ENCODE measurements around the gene TNP2. TPM values are rescaled to one million over a fixed set of nuclear protein-coding genes. Genes with fewer than 3 reads are reported as not detected.
A peak's percentile ranks its signal among the peaks of the same experiment; 100 is the strongest.
"Not testable (repeated sequence)": the region's sequence is repeated elsewhere in the genome, so short reads cannot be mapped to it uniquely, and the experiment has no call there.

Gene TNP2
- total RNA-seq, 1 donor from 2014 or later: not detected

DNA sequence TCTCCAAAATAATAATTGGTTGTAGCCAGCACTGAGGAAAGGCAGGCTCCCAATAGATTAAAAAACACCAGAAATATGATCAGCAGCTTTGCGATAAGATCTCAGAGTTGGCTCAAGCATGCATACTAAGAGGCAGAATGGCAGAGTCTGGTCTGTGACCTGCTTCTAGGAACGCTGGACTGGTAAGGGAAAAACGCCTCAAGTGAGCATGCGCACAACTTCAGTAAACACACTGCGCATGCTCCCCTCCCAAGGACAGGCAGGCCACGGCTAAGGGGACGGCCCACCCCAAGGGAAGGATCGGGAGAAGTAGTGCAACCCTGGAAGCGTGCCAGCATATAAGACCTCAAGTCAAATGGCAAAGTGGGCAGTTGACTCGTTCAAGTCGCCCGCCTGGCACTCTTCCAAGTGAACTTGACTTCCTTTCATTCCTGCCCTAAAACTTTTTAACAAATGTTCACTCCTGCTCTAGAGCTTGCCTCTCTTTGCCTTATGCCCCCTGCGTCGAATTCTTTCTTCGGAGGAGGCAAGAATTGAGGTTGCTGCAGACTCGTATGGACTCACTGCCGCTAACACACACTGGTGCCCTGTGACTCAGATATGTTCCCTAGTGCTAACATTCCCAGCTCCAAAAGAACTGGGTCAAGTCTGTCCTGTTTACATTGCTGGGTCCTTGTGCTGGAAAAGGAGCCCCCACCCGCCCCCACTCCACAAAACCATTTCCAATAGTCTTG lies 34.4 kb upstream of the TNP2 start:
- no peak for DNase-seq (ENCODE audit: low spot score)
- H3K27me3 Mint-ChIP-seq (ENCODE audit: low read depth): no peaks in the 10 kb centered on the region
- H3K36me3 Mint-ChIP-seq (ENCODE audit: low read depth): peaks cover 2% of the 10 kb centered on the region
- TF ChIP-seq, protein P1, sequence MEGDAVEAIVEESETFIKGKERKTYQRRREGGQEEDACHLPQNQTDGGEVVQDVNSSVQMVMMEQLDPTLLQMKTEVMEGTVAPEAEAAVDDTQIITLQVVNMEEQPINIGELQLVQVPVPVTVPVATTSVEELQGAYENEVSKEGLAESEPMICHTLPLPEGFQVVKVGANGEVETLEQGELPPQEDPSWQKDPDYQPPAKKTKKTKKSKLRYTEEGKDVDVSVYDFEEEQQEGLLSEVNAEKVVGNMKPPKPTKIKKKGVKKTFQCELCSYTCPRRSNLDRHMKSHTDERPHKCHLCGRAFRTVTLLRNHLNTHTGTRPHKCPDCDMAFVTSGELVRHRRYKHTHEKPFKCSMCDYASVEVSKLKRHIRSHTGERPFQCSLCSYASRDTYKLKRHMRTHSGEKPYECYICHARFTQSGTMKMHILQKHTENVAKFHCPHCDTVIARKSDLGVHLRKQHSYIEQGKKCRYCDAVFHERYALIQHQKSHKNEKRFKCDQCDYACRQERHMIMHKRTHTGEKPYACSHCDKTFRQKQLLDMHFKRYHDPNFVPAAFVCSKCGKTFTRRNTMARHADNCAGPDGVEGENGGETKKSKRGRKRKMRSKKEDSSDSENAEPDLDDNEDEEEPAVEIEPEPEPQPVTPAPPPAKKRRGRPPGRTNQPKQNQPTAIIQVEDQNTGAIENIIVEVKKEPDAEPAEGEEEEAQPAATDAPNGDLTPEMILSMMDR (IDR thresholded peaks at IDR 0.05): no peak
- H3K9me3 Mint-ChIP-seq (ENCODE audit: low read depth): no peaks in the 10 kb centered on the region
- peak overlapping the region; percentile 71 for H3K27ac Mint-ChIP-seq (ENCODE audit: unreplicated experiment)
- no peak overlapping the region for H3K4me3 Mint-ChIP-seq (ENCODE audit: unreplicated experiment)
- peaks cover 15% of the 10 kb centered on the region for H3K4me1 Mint-ChIP-seq (ENCODE audit: low read depth)

- Mint-ChIP-seq H3K36me3 (ENCODE audit: low read depth) (peaks cover 2% of the 10 kb centered on the region), H3K4me1 (ENCODE audit: low read depth) (peaks cover 17% of the 10 kb centered on the region), H3K27ac (ENCODE audit: unreplicated experiment) (no peak overlapping the region), H3K9me3 (ENCODE audit: low read depth) (no peaks in the 10 kb centered on the region), H3K27me3 (ENCODE audit: low read depth) (no peaks in the 10 kb centered on the region), H3K4me3 (ENCODE audit: unreplicated experiment) (no peak overlapping the region)
- DNase-seq (ENCODE audit: low spot score): no peak
- TF ChIP-seq, protein P1 (IDR thresholded peaks at IDR 0.05): no peak
Measured at GRCh38 chr16:11302977-11303376, 33.9 kb upstream of the TNP2 start.

DNA sequence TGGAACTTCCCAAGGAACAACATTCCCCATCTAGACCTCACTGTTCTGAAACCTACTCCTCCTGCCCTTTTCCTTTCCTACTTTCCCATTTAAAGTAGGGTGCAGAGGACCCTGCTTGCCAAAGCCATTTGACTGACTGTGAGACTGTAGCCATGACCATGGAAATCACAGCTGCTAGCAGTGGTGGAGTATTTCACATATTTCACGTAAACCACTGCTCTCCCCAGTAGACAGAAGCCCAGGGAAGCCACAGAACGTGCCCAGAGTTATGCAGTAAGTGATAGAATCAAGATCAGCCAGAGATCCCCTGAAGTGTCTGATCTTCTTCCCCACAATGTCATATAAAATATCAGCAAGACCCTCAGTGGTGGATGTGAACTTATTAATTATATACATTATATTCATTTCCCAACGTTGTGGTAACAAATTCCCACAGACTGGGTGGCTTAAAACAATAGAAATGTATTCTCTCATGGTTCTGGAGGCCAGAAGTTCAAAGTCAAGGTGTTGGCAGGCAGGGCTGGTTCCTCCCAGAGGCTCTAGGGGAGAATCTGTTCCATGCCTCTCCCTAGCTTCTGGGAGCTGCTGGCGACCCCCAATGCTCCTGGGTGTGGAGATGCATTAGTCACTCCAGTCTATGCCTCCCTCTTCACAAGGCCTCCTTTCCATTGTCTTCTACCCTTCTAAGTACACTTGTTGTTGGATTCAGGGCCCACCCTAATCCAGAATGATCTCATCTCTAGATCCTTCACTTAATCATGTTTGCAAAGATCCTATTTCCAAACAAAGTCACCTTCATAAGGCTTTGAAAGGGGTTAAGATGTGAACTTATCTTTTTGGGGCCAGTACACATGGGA lies 32.7 kb upstream of the TNP2 start:
- Mint-ChIP-seq H3K27me3 (ENCODE audit: low read depth) (no peaks in the 10 kb centered on the region), H3K9me3 (ENCODE audit: low read depth) (no peaks in the 10 kb centered on the region), H3K4me3 (ENCODE audit: unreplicated experiment) (no peak overlapping the region), H3K27ac (ENCODE audit: unreplicated experiment) (no peak overlapping the region), H3K36me3 (ENCODE audit: low read depth) (no peaks in the 10 kb centered on the region), H3K4me1 (ENCODE audit: low read depth) (peaks cover 28% of the 10 kb centered on the region)
- TF ChIP-seq, protein P1 (IDR thresholded peaks at IDR 0.05): no peak
- no peak for DNase-seq (ENCODE audit: low spot score)

- H3K27me3 Mint-ChIP-seq (ENCODE audit: low read depth): no peaks in the 10 kb centered on the region
- peaks cover 37% of the 10 kb centered on the region for H3K4me1 Mint-ChIP-seq (ENCODE audit: low read depth)
- TF ChIP-seq, protein P1 (IDR thresholded peaks at IDR 0.05): no peak
- H3K27ac Mint-ChIP-seq (ENCODE audit: unreplicated experiment): no peak overlapping the region
- no peaks in the 10 kb centered on the region for H3K9me3 Mint-ChIP-seq (ENCODE audit: low read depth)
- no peak for DNase-seq (ENCODE audit: low spot score)
- no peaks in the 10 kb centered on the region for H3K36me3 Mint-ChIP-seq (ENCODE audit: low read depth)
- H3K4me3 Mint-ChIP-seq (ENCODE audit: unreplicated experiment): no peak overlapping the region
Measured at GRCh38 chr16:11300560-11300892, 31.4 kb upstream of the TNP2 start.

DNA sequence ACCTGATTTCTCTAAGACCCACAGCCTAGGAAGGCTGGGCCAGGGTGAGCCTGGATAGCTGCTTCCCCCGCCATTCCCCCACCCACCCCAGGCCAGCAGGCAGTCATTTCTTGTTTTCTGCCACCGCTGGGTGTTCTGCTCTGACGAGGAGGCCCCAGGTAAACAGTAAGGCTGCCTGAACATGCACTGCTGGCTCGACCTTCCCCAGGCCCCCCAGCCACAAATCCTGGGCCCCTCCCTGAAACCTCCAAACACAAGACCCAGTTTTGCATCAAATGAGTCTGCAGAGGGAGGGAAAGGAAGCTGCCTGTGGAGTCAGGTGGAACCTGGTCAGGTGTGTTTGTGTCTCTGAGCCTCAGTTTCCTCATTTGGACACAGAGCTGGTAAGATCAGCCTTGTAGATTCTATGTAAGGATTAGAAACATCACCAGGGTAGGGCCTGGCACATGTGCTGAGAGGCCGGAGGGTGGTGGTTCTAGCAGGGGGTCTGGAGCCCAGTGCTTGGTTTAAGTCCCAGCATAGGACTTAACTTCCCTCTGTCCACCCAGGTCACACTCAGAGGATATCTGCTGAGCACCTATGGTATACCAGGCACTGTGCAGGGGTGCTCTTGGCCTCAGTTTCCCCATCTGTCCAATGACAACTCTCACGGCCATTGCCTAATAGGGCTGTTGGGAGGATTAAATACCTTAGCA lies 30.9 kb upstream of the TNP2 start:
- Mint-ChIP-seq H3K27ac (ENCODE audit: unreplicated experiment) (no peak overlapping the region), H3K4me3 (ENCODE audit: unreplicated experiment) (no peak overlapping the region), H3K27me3 (ENCODE audit: low read depth) (no peaks in the 10 kb centered on the region), H3K9me3 (ENCODE audit: low read depth) (no peaks in the 10 kb centered on the region), H3K4me1 (ENCODE audit: low read depth) (peaks cover 40% of the 10 kb centered on the region), H3K36me3 (ENCODE audit: low read depth) (no peaks in the 10 kb centered on the region)
- TF ChIP-seq, protein P1 (IDR thresholded peaks at IDR 0.05): no peak
- no peak for DNase-seq (ENCODE audit: low spot score)

GRCh38 chr16:11298950-11299547 lies 29.9 kb upstream of the TNP2 start:
- H3K4me3 Mint-ChIP-seq (ENCODE audit: unreplicated experiment); H3K27ac Mint-ChIP-seq (ENCODE audit: unreplicated experiment); H3K27me3 Mint-ChIP-seq (ENCODE audit: low read depth); DNase-seq (ENCODE audit: low spot score); H3K36me3 Mint-ChIP-seq (ENCODE audit: low read depth); H3K9me3 Mint-ChIP-seq (ENCODE audit: low read depth): not testable (repeated sequence)
- H3K4me1 Mint-ChIP-seq (ENCODE audit: low read depth): peaks cover 41% of the 10 kb centered on the region
